Hindlimb muscle (tissue), 1 donor: ENCODE results near the gene INF2. TPM values are rescaled to one million over a fixed set of nuclear protein-coding genes. Genes with fewer than 3 reads are reported as not detected.
"Not testable (repeated sequence)": the region's sequence is repeated elsewhere in the genome, so short reads cannot be mapped to it uniquely, and the experiment has no call there.

Experiments used
- DNase-seq: peaks from one replicate; pipeline ENCODE4 v3.0.0-alpha.2; 2013
- polyA plus RNA-seq: library from polyadenylated mRNA; unstranded; fragments of 120-200 nt; gene quantifications from one replicate; pipeline ENCODE4 v1.2.1, GENCODE V29; 2013; ENCODE audit not compliant: insufficient read length

Gene INF2
- polyA plus RNA-seq, 1 donor = 69.9 TPM

- peak; percentile 55 for DNase-seq
Observed at GRCh38 chr14:104735830-104736642, 46.6 kb downstream of the INF2 start.

- no peak for DNase-seq
Observed at GRCh38 chr14:104738375-104739019, 49.1 kb downstream of the INF2 start.

GRCh38 chr14:104739026-104739425, 49.6 kb downstream of the INF2 start:
- no peak for DNase-seq

- no peak for DNase-seq
Observed at GRCh38 chr14:104739546-104740516, 50.4 kb downstream of the INF2 start.

- no peak for DNase-seq
Observed at GRCh38 chr14:104741108-104741802, 51.8 kb downstream of the INF2 start.

- no peak for DNase-seq
Observed at GRCh38 chr14:104741803-104742251, 52.4 kb downstream of the INF2 start.

GRCh38 chr14:104742586-104743455, 53.4 kb downstream of the INF2 start:
- DNase-seq = no peak

GRCh38 chr14:104743461-104744380, 54.3 kb downstream of the INF2 start:
- no peak for DNase-seq

GRCh38 chr14:104744484-104744883, 55.1 kb downstream of the INF2 start:
- DNase-seq = no peak

GRCh38 chr14:104745431-104745830, 56.0 kb downstream of the INF2 start:
- DNase-seq = no peak

GRCh38 chr14:104746071-104746545, 56.7 kb downstream of the INF2 start:
- no peak for DNase-seq

GRCh38 chr14:104746934-104747481, 57.6 kb downstream of the INF2 start:
- DNase-seq = no peak

- no peak for DNase-seq
Observed at GRCh38 chr14:104747876-104748275, 58.5 kb downstream of the INF2 start.

GRCh38 chr14:104749111-104749649, 59.8 kb downstream of the INF2 start:
- DNase-seq = peak; percentile 34

GRCh38 chr14:104750056-104750752, 60.8 kb downstream of the INF2 start:
- DNase-seq = no peak

GRCh38 chr14:104750753-104751057, 61.3 kb downstream of the INF2 start:
- not testable (repeated sequence) for DNase-seq

- no peak for DNase-seq
Observed at GRCh38 chr14:104751539-104752422, 62.4 kb downstream of the INF2 start.

- DNase-seq = no peak
Observed at GRCh38 chr14:104752423-104752734, 63.0 kb downstream of the INF2 start.
